Measurements from ENCODE around the gene SDS.

GRCh38 chr12:113368331-113368730, 35.4 kb downstream of the SDS start:
- no peak for TF ChIP-seq CTCF (conservative IDR thresholded peaks at IDR 0.05 in 1 of 2, IDR thresholded peaks at IDR 0.05 in 1 of 2; ENCODE audit: extremely low read depth in 1 of 2, insufficient read depth in 1 of 2, low read depth in 1 of 2, low read length in 2 of 2)
- TF ChIP-seq EZH2 (IDR thresholded peaks at IDR 0.05; ENCODE audit: borderline replicate concordance, low read length), result no peak
